Measurements from ENCODE around the gene SLC35A3. TPM values are rescaled to one million over a fixed set of nuclear protein-coding genes. Genes with fewer than 3 reads are reported as not detected.

SLC35A3 gene
- total RNA-seq, 1 experiment from 2014 or later: 21.6 TPM

- CTCF ChIA-PET: no interaction called here
- TF ChIP-seq ELF1 (IDR thresholded peaks at IDR 0.05; ENCODE audit: borderline replicate concordance, low read depth): no peak
- TF ChIP-seq SIN3A (IDR thresholded peaks at IDR 0.05; ENCODE audit: low read depth): no peak
- TF ChIP-seq, protein P1, sequence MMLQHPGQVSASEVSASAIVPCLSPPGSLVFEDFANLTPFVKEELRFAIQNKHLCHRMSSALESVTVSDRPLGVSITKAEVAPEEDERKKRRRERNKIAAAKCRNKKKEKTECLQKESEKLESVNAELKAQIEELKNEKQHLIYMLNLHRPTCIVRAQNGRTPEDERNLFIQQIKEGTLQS (IDR thresholded peaks at IDR 0.05): no peak
- no peak for TF ChIP-seq EZH2phosphoT487 (IDR thresholded peaks at IDR 0.05; ENCODE audit: borderline replicate concordance)
- TF ChIP-seq MAX (IDR thresholded peaks at IDR 0.05): no peak
- TF ChIP-seq RAD21 (IDR thresholded peaks at IDR 0.05; ENCODE audit: low read depth): no peak
- TF ChIP-seq EZH2 (IDR thresholded peaks at IDR 0.05): no peak
- no peak for TF ChIP-seq FOSL1 (IDR thresholded peaks at IDR 0.05; ENCODE audit: low read depth)
- TF ChIP-seq ZNF274 (IDR thresholded peaks at IDR 0.05; ENCODE audit: low read depth, low read length): no peak
- no peak for TF ChIP-seq SP1 (IDR thresholded peaks at IDR 0.05; ENCODE audit: low read depth)
- TF ChIP-seq ZFX (IDR thresholded peaks at IDR 0.05): no peak
- TF ChIP-seq EGR1 (IDR thresholded peaks at IDR 0.05; ENCODE audit: low read depth): no peak
- TF ChIP-seq JUND (IDR thresholded peaks at IDR 0.05): no peak
- TF ChIP-seq POLR2A (IDR thresholded peaks at IDR 0.05; ENCODE audit: borderline replicate concordance, extremely low read depth, insufficient read depth, insufficient read length): no peak
- TF ChIP-seq CBX3 (IDR thresholded peaks at IDR 0.05; ENCODE audit: low read depth): no peak
- no peak for TF ChIP-seq CEBPB (IDR thresholded peaks at IDR 0.05; ENCODE audit: low read depth)
- no peak for ATAC-seq
Observed at GRCh38 chr1:100053119-100053518, 83.3 kb downstream of the SLC35A3 start.

More at GRCh38 chr1:100053119-100053518, 83.3 kb downstream of the SLC35A3 start:
- H2AFZ ChIP-seq (ENCODE audit: low read depth, low read length, poor library complexity, severe bottlenecking): no peak overlapping the region
- no peak overlapping the region for H3K27ac ChIP-seq (ENCODE audit: low read depth, low read length)
- POLR2A ChIA-PET: no interaction called here
- DNase-seq (ENCODE audit: low read depth, low spot score): no peak
- no peaks in the 10 kb centered on the region for H3K27me3 ChIP-seq (ENCODE audit: insufficient read depth, low read length)
- no peaks in the 10 kb centered on the region for H3K9me3 ChIP-seq (ENCODE audit: control insufficient read depth in 1 of 2, insufficient read depth in 1 of 2, low read depth in 1 of 2, low read length in 2 of 2)
- RAD21 ChIA-PET (ENCODE audit: low non-redundant PET in 1 of 2, low total read pairs in 2 of 2, uncharacterized antibody in 2 of 2, unreplicated experiment in 2 of 2): no interaction called here
- H3K9me2 ChIP-seq (ENCODE audit: insufficient read depth): no peaks in the 10 kb centered on the region
- H3K9ac ChIP-seq (ENCODE audit: low read length): no peak overlapping the region
- H3K4me1 ChIP-seq (ENCODE audit: control insufficient read depth in 1 of 2, insufficient read depth in 2 of 2, low read length in 2 of 2): peaks cover 0 to 11% of the 10 kb centered on the region in 2 experiments; a peak in 2 of 4 replicates
- no peaks in the 10 kb centered on the region for H3K36me3 ChIP-seq (ENCODE audit: control insufficient read depth in 1 of 2, insufficient read depth in 2 of 2, low read length in 2 of 2)
- intact Hi-C loops (cut with micrococcal nuclease): no loop called here
- no peaks in the 10 kb centered on the region for H4K20me1 ChIP-seq (ENCODE audit: insufficient read depth)
- BruUV-seq (replicated peaks): no TSS peak
- no peak overlapping the region for H3K4me3 ChIP-seq (replicated peaks in 1 of 2; ENCODE audit: low read depth in 1 of 2, low read length in 2 of 2)
- H3K79me2 ChIP-seq (ENCODE audit: insufficient read depth, low read length): peaks cover 97% of the 10 kb centered on the region
- no peak overlapping the region for H3K4me2 ChIP-seq (ENCODE audit: low read length)
